ENCODE measurements around the gene MAP4K1. TPM values are rescaled to one million over a fixed set of nuclear protein-coding genes. Genes with fewer than 3 reads are reported as not detected.
A peak's percentile ranks its signal among the peaks of the same experiment; 100 is the strongest.

The MAP4K1 gene
- total RNA-seq, 2 donors from 2014 or later, result 12.3 to 17.8 TPM

- no peak for TF ChIP-seq CTCF (conservative IDR thresholded peaks at IDR 0.05)
- Histone ChIP-seq H3K4me3 (ENCODE audit: low read length) (no peak overlapping the region), H3K4me1 (ENCODE audit: control insufficient read depth, insufficient read depth, low read length) (peaks cover 27% of the 10 kb centered on the region), H3K27me3 (ENCODE audit: control insufficient read depth, insufficient read depth, low read length, poor library complexity, severe bottlenecking) (no peaks in the 10 kb centered on the region), H3K9me3 (ENCODE audit: control insufficient read depth, low read length) (no peaks in the 10 kb centered on the region), H3K27ac (ENCODE audit: low read depth, low read length) (peak overlapping the region; percentile 50), H3K9ac (ENCODE audit: extremely low read depth, low read length, poor library complexity, severe bottlenecking) (peak overlapping the region; percentile 2), H3K36me3 (ENCODE audit: control insufficient read depth, insufficient read depth, low read length) (peaks cover 65% of the 10 kb centered on the region)
- Mint-ChIP-seq H3K4me3 (no peak overlapping the region), H3K9me3 (no peaks in the 10 kb centered on the region), H3K27me3 (ENCODE audit: insufficient read depth) (no peaks in the 10 kb centered on the region), H3K27ac (peak overlapping the region; percentile 88), H3K36me3 (ENCODE audit: low read depth) (peaks cover 22% of the 10 kb centered on the region), H3K4me1 (peaks cover 66% of the 10 kb centered on the region)
- DNase-seq, result no peak
- WGBS, 2 experiments (ENCODE audit: insufficient coverage in 1 of 2, insufficient read length in 1 of 2), result 88 to 94% methylated on average over 9 to 15 of the region's 15 CpGs
Observed at GRCh38 chr19:38658462-38659306, 40.9 kb upstream of the MAP4K1 start.

GRCh38 chr19:38657633-38658222 lies 40.0 kb upstream of the MAP4K1 start:
- H3K36me3 Mint-ChIP-seq (ENCODE audit: low read depth), result peaks cover 22% of the 10 kb centered on the region

More at GRCh38 chr19:38657633-38658222, 40.0 kb upstream of the MAP4K1 start:
- Mint-ChIP-seq H3K4me1 (peaks cover 70% of the 10 kb centered on the region), H3K9me3 (no peaks in the 10 kb centered on the region), H3K27ac (peak overlapping the region; percentile 88), H3K27me3 (ENCODE audit: insufficient read depth) (no peaks in the 10 kb centered on the region), H3K4me3 (no peak overlapping the region)
- WGBS, 2 experiments (ENCODE audit: insufficient coverage in 1 of 2, insufficient read length in 1 of 2), result 70 to 93% methylated on average over 5 to 8 of the region's 8 CpGs
- peak overlapping the region; percentile 48 for H3K4me3 ChIP-seq (ENCODE audit: low read length)
- H3K4me1 ChIP-seq (ENCODE audit: control insufficient read depth, insufficient read depth, low read length), result peaks cover 24% of the 10 kb centered on the region
- DNase-seq, result no peak
- peak overlapping the region; percentile 2 for H3K9ac ChIP-seq (ENCODE audit: extremely low read depth, low read length, poor library complexity, severe bottlenecking)
- H3K27ac ChIP-seq (ENCODE audit: low read depth, low read length), result peak overlapping the region; percentile 50
- H3K27me3 ChIP-seq (ENCODE audit: control insufficient read depth, insufficient read depth, low read length, poor library complexity, severe bottlenecking), result no peaks in the 10 kb centered on the region
- H3K36me3 ChIP-seq (ENCODE audit: control insufficient read depth, insufficient read depth, low read length), result peaks cover 67% of the 10 kb centered on the region
- no peak for TF ChIP-seq CTCF (conservative IDR thresholded peaks at IDR 0.05)
- H3K9me3 ChIP-seq (ENCODE audit: control insufficient read depth, low read length), result no peaks in the 10 kb centered on the region
